K562 (cell line): ENCODE data around the gene PMPCA. TPM values are rescaled to one million over a fixed set of nuclear protein-coding genes. Genes with fewer than 3 reads are reported as not detected.
A peak's percentile ranks its signal among the peaks of the same experiment; 100 is the strongest.

Experiments used
- ATAC-seq: fragments of 200-7000 bp; cut with Tn5 transposase; 3 replicates; pipeline ENCODE4 v1.9.1; 2020; ENCODE audit warnings: moderate library complexity
- BruUV-seq: library from RNA; stranded (reverse); fragments of 400-500 nt; replicated peaks from 2 replicates; lab custom pipeline; 2021; lab: Mats Ljungman, UMichigan
- CTCF ChIA-PET: fragments of 300-600 bp; formaldehyde crosslinking; extraction: SDS; loops from one replicate; lab custom pipeline; 2021; ENCODE audit warnings: low intra/inter-chr PET ratio; lab: Yijun Ruan, JAX
- POLR2A ChIA-PET: fragments of 300-600, 350-650 bp; sonication (Branson Sonifier 250); formaldehyde crosslinking; extraction: SDS; loops from one replicate; lab custom pipeline; 2021; ENCODE audit warnings: antibody characterized with exemption, inconsistent platforms; lab: Yijun Ruan, JAX
- DNase-seq, 4 experiments: peaks; one replicate each; pipeline versions ENCODE4 v3.0.0 to v3.0.0-alpha.2; 2011 to 2018; ENCODE audit warnings: low spot score in 3 of 4, mixed read lengths in 3 of 4; ENCODE audit errors: extremely low read depth in 1 of 4
- FAIRE-seq: peaks from 2 replicates; lab custom pipeline; 2011; peaks lifted over from hg19 to GRCh38; lab: Jason Lieb, UNC
- H2AFZ ChIP-seq: 2 replicates; pipeline ENCODE4 v1.6.0; 2011; ENCODE audit warnings: low read depth, low read length, control low read depth, inconsistent platforms
- H3K27ac ChIP-seq: fragments of 200-600 bp; 3 replicates; pipeline ENCODE4 v1.8.0; 2011; ENCODE audit warnings: low read depth, mild to moderate bottlenecking, control low read depth, inconsistent platforms, low read length, moderate library complexity, mixed read lengths; ENCODE audit errors: extremely low read depth
- H3K27me3 ChIP-seq, 2 experiments: fragments of 300-600 bp in 1 of 2; 2 replicates in 1 of 2; 3 replicates in 1 of 2; pipeline versions ENCODE4 v1.6.0 to v1.8.0; 2011; ENCODE audit warnings: inconsistent platforms in 2 of 2, low read length in 2 of 2, mild to moderate bottlenecking in 1 of 2, mixed read lengths in 1 of 2, moderate library complexity in 1 of 2; ENCODE audit not compliant: control insufficient read depth in 2 of 2, insufficient read depth in 2 of 2
- H3K36me3 ChIP-seq: fragments of 300-600 bp; 3 replicates; pipeline ENCODE4 v1.8.0; 2011; ENCODE audit warnings: mild to moderate bottlenecking, low read length, inconsistent platforms; ENCODE audit not compliant: control insufficient read depth, insufficient read depth
- H3K4me1 ChIP-seq, 2 experiments: fragments of 200-600 bp in 1 of 2; replicated peaks in 1 of 2; 2 replicates in 1 of 2; 3 replicates in 1 of 2; pipeline versions ENCODE4 v1.5.1 to v1.8.0; 2011; ENCODE audit warnings: inconsistent platforms in 2 of 2, low read length in 2 of 2, mild to moderate bottlenecking in 1 of 2, mixed read lengths in 1 of 2, moderate library complexity in 1 of 2; ENCODE audit not compliant: control insufficient read depth in 2 of 2, insufficient read depth in 2 of 2
- H3K4me2 ChIP-seq: 2 replicates; pipeline ENCODE4 v1.6.1; 2011; ENCODE audit warnings: low read length, control low read depth, inconsistent platforms, mixed read lengths; ENCODE audit not compliant: insufficient read depth
- H3K4me3 ChIP-seq: fragments of 200-600 bp; sonication (generic), shearing (Covaris generic); 2 replicates; pipeline ENCODE4 v1.5.1; 2016; ENCODE audit warnings: control low read depth, inconsistent platforms
- H3K79me2 ChIP-seq: fragments of 200-600 bp; 3 replicates; pipeline ENCODE4 v1.8.0; 2011; ENCODE audit warnings: low read length, inconsistent platforms; ENCODE audit not compliant: control insufficient read depth, insufficient read depth
- H3K9ac ChIP-seq, 2 experiments: 2 replicates each; pipeline versions ENCODE4 v1.6.0 to v1.6.1; 2011; ENCODE audit warnings: low read depth in 2 of 2, low read length in 2 of 2, control low read depth in 1 of 2, inconsistent platforms in 1 of 2, mild to moderate bottlenecking in 1 of 2, mixed read lengths in 1 of 2; ENCODE audit not compliant: insufficient read depth in 1 of 2
- H3K9me1 ChIP-seq: one replicate; pipeline ENCODE4 v1.6.0; 2011; ENCODE audit warnings: inconsistent platforms, mild to moderate bottlenecking, low read length, moderate library complexity; ENCODE audit not compliant: control insufficient read depth, insufficient read depth
- H3K9me3 ChIP-seq: replicated peaks from 2 replicates; pipeline ENCODE4 v1.5.1; 2011; ENCODE audit warnings: low read depth, low read length, inconsistent platforms; ENCODE audit not compliant: control insufficient read depth, insufficient read depth
- H4K20me1 ChIP-seq: replicated peaks from 2 replicates; pipeline ENCODE4 v1.6.1; 2011; ENCODE audit warnings: low read length, inconsistent platforms, mixed read lengths; ENCODE audit not compliant: control insufficient read depth, insufficient read depth
- CBFA2T3 ChIP-seq: fragments of 450-650 bp; IDR thresholded peaks from 2 replicates; pipeline ENCODE4 v1.6.1; 2017
- CHD7 ChIP-seq: fragments of 200-600 bp; sonication (generic); IDR thresholded peaks from one replicate; pipeline ENCODE4 v1.6.1; 2012; ENCODE audit warnings: mild to moderate bottlenecking, low read depth, low read length, inconsistent platforms
- HNRNPL ChIP-seq: fragments of 200-400 bp; formaldehyde crosslinking; IDR thresholded peaks from 2 replicates; pipeline ENCODE4 v1.6.1; 2017; ENCODE audit warnings: low read depth, mild to moderate bottlenecking, low read length
- MAZ ChIP-seq, 2 experiments: fragments of 450-650 bp in 1 of 2; sonication (generic) in 1 of 2; formaldehyde crosslinking; IDR thresholded peaks in 1 of 2; conservative IDR thresholded peaks in 1 of 2; 2 replicates each; pipeline versions ENCODE4 v1.4.0 to v1.5.0; 2020; ENCODE audit warnings: mild to moderate bottlenecking in 1 of 2, missing genetic modification reagents in 1 of 2
- MLX ChIP-seq, 2 experiments: fragments of 450-650 bp in 1 of 2; sonication (generic) in 1 of 2; formaldehyde crosslinking; conservative IDR thresholded peaks; 2 replicates each; pipeline versions ENCODE4 v1.4.0 to v1.8.1; 2020 to 2022; ENCODE audit warnings: mild to moderate bottlenecking in 1 of 2, missing genetic modification reagents in 1 of 2
- POLR2B ChIP-seq: fragments of 450-650 bp; IDR thresholded peaks from 2 replicates; pipeline ENCODE4 v1.6.1; 2018; ENCODE audit warnings: low read depth; ENCODE audit not compliant: partially characterized antibody
- POLR2G ChIP-seq: fragments of 200-400 bp; formaldehyde crosslinking; IDR thresholded peaks from 2 replicates; pipeline ENCODE4 v1.6.1; 2017; ENCODE audit warnings: low read depth, mild to moderate bottlenecking, antibody characterized with exemption, low read length, moderate library complexity
- TRIM24 ChIP-seq, 2 experiments: fragments of 450-650 bp; IDR thresholded peaks; 2 replicates each; pipeline ENCODE4 v1.6.1; 2016
- ZFPM2 ChIP-seq: fragments of 250-450 bp; sonication (Bioruptor Pico); IDR thresholded peaks from 2 replicates; pipeline ENCODE4 v1.5.1; 2022; ENCODE audit warnings: mild to moderate bottlenecking
- WGBS: fragments of 100-300 bp; shearing (Covaris generic); methylation state at CpG from one replicate; pipeline ENCODE4 v1.1.6; 2016; ENCODE audit warnings: low coverage, mixed read lengths; ENCODE audit not compliant: insufficient coverage; ENCODE audit errors: missing lambda C conversion rate; 5-methylcytosine and 5-hydroxymethylcytosine counted together
- in situ Hi-C: fragments of 300-500 bp; cut with MboI; formaldehyde crosslinking; loops from 4 replicates; pipeline ENCODE4 v1.15.0; 2018; ENCODE audit warnings: inconsistent platforms, mixed read lengths
- intact Hi-C: fragments of 100-400 bp; cut with micrococcal nuclease; formaldehyde crosslinking; loops from 2 replicates; pipeline ENCODE4 v1.14.2; 2022
- polyA plus RNA-seq, 8 experiments: library from polyadenylated mRNA; depleted of rRNA in 4 of 8; stranded (reverse) in 5 of 8; unstranded in 3 of 8; fragments of >200 nt; fragmentation: Nextera tagmentation in 2 of 8; fragmentation: Illumina TruSeq in 1 of 8; extraction: Ambion mirVana in 2 of 8; extraction: Trizol in 1 of 8; gene quantifications; 2 replicates each; pipeline versions ENCODE4 v1.2.1 to v1.2.3, GENCODE V29; 2011 to 2014; ENCODE audit warnings: inconsistent platforms in 1 of 8, missing spikeins in 1 of 8
- total RNA-seq, 7 experiments: library from RNA; depleted of rRNA in 6 of 7; stranded (reverse); fragments of >200 nt in 6 of 7; fragmentation: Illumina TruSeq in 2 of 7; extraction: Trizol in 2 of 7; gene quantifications; 2 replicates each; pipeline versions ENCODE4 v1.2.1 to v1.2.3, GENCODE V29; 2011 to 2021; ENCODE audit warnings: low replicate concordance in 1 of 7

PMPCA gene
- total and polyA plus RNA-seq, 9 of the 15 experiments (the other 6 are each of a cell fraction or from before 2014, with no cell fraction given), result 23.9 to 143 (median 86.6) TPM

- peaks cover 14% of the 10 kb centered on the region for H3K79me2 ChIP-seq
- no peaks in the 10 kb centered on the region for H3K27me3 ChIP-seq
- peaks cover 85% of the 10 kb centered on the region; the same call in 2 of the 3 replicates for H3K36me3 ChIP-seq
- DNase-seq (no peak), ATAC-seq (no peak), FAIRE-seq (no peak)
- POLR2A ChIA-PET, result interaction anchor here (0.7 to 1.9 kb wide), 3 partner anchors 10 to 32 kb away, joined by 3 to 8 read pairs (median 3); no protein-coding TSS in a partner anchor
- no peaks in the 10 kb centered on the region for H4K20me1 ChIP-seq
- H3K4me3 ChIP-seq, result no peak overlapping the region
- CTCF ChIA-PET, result no interaction called here
- peaks cover 3 to 61% of the 10 kb centered on the region in 2 experiments; a peak in 3 of 5 replicates for H3K4me1 ChIP-seq
- peak overlapping the region in 1 of 2 experiments; percentile 40; a peak in 2 of 4 replicates for H3K9ac ChIP-seq
- no peak overlapping the region for H3K27ac ChIP-seq
- in situ Hi-C loops (no loop called here), intact Hi-C loops (no loop called here)
- BruUV-seq, result no TSS peak
- no peak overlapping the region for H3K4me2 ChIP-seq
- H3K9me3 ChIP-seq, result no peaks in the 10 kb centered on the region
- H3K9me1 ChIP-seq, result no peaks in the 10 kb centered on the region
- WGBS, result 97% methylated on average over 22 of the region's 32 CpGs
- no peak overlapping the region for H2AFZ ChIP-seq
- TF ChIP-seq CBFA2T3 (no peak), CHD7 (no peak), HNRNPL (no peak), ZFPM2 (CRISPR knock-in tag) (no peak), TRIM24 (IDR thresholded peaks at IDR 0.05) (no peak), POLR2G (peak; percentile 58), POLR2B (no peak), MAZ (CRISPR knock-in tag; conservative IDR thresholded peaks at IDR 0.05 in 1 of 2, IDR thresholded peaks at IDR 0.05 in 1 of 2) (no peak), MLX (CRISPR knock-in tag; conservative IDR thresholded peaks at IDR 0.05) (no peak)
Measured at GRCh38 chr9:136377341-136378169, 32.9 kb upstream of the PMPCA start.
